ENCODE measurements around the gene NAA11.

The NAA11 gene

GRCh38 chr4:79325864-79326328 lies at the start of gene NAA11:
TSS of gene NAA11 (minus strand) at chr4:79326061. CDS start at chr4:79325877, 184 bp downstream.
- no peak for DNase-seq (ENCODE audit: low read depth)

DNA sequence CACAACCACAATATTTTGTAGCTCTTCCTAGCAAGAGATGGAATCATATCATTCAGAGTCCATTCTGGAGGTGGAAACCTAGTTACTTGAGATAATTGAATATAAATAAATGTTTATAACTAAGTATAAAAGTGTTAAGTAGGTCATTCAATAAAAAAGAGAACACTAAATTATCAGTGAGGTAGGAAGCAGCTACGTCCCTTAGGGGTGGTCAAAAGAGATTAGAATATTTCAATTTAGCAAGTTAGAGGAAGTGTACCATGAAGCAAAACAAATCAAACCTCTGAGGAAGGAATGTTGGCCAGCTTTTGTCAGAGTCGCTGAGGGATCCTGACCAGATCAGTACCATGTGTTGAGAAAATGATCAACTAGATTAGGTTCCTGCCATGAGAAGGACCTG lies 44.2 kb upstream of the NAA11 start:
- DNase-seq (ENCODE audit: low read depth) = no peak

GRCh38 chr4:79367096-79367495 lies 41.2 kb upstream of the NAA11 start:
- DNase-seq (ENCODE audit: low read depth) = no peak

DNA sequence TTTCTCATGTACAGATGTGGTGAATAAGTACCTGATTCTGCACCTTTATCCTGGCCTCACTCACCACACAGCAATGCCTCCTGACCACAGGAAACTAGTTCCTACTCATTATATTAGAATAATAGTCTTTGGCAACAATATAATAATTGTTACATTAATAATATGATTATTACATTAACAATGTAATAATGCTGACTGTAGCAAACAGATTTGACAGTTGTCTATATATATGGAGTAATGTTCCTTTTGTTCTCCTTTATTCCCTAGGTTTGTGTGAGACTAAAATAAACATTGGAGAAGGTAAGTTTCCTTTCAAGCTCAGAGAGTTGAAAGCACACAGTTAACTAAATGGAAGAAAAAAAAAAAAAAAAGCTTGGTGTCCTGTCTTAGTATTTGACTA lies 40.6 kb upstream of the NAA11 start:
- no peak for DNase-seq (ENCODE audit: low read depth)

DNA sequence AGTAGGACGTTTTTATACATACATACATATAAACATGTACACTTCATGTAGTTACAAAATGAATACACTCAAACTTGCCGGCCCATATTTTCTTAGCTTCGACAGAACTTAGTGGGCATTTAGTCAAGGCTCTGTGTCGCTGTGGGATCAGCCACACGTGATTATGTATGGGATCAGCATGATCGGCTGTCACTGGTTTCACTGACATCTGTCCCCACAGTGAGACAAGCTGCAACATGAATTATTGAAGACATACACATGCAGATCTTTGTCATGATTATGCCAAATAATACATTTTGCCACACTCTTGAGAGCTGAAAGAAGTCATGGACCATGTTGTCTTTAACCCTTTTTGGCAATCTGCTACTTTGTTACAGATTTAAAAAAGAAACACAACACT lies 38.2 kb upstream of the NAA11 start:
- no peak for DNase-seq (ENCODE audit: low read depth)

GRCh38 chr4:79362626-79363025 lies 36.8 kb upstream of the NAA11 start:
- no peak for DNase-seq (ENCODE audit: low read depth)

- no peak for DNase-seq (ENCODE audit: low read depth)
Observed at GRCh38 chr4:79360006-79360405, 34.1 kb upstream of the NAA11 start.

DNA sequence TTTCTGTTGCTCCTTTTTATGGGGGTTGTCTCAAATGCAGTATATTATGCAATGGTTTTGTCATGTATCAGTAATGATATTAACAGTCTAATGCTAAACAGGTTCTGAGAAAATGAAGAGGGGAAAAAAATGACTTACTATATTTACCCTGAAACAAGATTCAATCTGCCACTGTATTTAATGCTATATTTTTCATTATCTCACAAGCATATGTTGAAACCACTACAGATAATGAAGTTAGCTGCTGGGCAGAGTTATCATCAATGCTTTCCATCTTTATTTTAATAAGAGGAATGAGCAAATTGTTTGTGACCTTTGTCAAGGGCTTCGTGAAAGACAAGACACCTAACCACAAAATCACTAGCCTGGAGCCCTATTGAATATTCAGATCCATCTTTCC lies 32.6 kb upstream of the NAA11 start:
- no peak for DNase-seq (ENCODE audit: low read depth)

- no peak for DNase-seq (ENCODE audit: low read depth)
Observed at GRCh38 chr4:79357365-79357764, 31.5 kb upstream of the NAA11 start.

- DNase-seq (ENCODE audit: low read depth) = no peak
Observed at GRCh38 chr4:79353075-79353474, 27.2 kb upstream of the NAA11 start.

- no peak for DNase-seq (ENCODE audit: low read depth)
Observed at GRCh38 chr4:79348405-79348804, 22.5 kb upstream of the NAA11 start.

DNA sequence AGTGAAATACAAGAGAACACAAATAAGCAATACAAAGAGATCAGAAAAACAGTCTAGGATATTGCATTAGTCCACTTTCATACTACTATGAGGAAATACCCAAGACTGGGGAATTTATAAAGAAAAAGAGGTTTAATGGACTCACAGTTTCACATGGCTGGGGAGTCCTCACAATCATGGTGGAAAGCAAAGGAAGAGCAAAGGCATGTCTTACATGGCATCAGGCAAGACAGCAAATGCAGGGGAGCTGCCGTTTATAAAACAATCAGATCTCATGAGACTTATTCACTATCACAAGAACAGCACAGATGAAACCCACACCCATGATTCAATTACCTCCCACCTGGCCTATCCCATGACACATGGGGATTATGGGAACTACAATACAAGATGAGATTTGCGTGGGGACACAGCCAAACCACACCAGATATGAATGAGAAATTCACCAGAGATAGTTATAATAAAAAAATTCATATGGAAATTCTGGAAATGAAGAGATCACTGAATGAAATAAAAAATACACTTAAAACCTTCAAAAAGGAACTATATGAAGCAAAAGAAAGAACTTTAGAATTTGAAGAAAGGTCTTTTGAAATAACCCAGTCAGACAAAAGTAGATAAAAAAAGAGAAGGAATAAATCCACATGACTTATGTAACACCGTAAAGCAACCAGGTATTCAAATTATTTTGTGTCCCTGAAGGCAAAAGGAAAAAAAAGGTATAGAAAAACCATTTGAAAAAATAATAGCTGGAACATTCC lies 16.2 kb upstream of the NAA11 start:
- DNase-seq (ENCODE audit: low read depth) = no peak

DNA sequence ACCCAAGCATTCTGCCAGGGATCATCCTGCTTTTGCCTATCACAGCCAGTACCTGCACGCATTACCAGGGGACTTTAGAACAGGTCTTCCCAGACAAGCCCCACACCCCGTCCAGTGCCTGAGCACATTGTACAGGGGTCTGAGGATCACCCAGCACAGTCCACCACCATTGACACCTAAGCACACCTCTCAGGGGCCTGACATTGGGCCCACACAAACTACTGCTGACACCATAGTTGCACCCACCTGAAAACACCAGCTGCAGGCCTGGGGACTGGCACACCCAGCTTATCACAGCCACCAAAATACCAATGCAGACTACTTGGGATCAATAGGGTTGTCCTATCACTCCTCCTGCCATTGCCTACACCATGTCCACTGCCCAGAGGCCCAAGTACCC lies 14.7 kb upstream of the NAA11 start:
- no peak for DNase-seq (ENCODE audit: low read depth)

- no peak for DNase-seq (ENCODE audit: low read depth)
Observed at GRCh38 chr4:79338148-79338547, 12.3 kb upstream of the NAA11 start.

DNA sequence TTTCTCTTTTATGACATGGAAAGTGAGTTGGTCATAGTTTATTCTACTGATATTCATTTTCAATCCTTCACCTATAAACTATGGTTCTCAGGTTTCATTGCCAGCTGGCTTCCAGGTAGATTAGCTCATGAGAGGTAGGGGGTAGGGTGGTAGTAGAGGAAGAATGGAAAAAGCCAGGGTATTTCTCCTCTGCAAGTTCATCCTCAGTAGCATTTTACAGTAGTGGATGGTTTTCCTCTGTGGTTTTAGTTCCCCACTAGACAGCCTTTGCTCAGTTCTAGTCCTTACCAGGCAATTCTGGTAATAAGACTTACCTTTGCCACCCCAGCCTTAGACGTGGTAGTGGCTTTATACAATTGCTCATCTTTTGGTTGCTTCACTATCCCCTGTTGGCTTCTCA lies 8.9 kb upstream of the NAA11 start:
- DNase-seq (ENCODE audit: low read depth) = no peak

DNA sequence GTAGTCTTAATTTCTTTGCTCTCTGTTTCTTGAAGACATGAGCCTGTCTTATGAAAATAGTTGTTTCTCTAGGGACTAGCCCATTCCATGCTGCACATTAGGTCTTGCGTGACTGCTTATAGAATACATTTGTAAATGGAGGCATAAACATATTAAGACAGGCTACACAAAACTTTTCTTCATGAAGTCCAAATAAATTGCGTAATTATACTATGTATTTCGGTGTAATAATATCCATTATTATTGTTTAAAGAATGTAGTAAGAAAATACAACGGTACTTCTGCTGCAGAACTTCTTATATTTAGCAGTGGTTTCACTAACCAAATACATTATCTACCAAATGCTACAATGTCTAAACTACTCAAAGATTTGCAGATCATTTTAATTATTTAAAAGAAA lies 8.5 kb upstream of the NAA11 start:
- no peak for DNase-seq (ENCODE audit: low read depth)

DNA sequence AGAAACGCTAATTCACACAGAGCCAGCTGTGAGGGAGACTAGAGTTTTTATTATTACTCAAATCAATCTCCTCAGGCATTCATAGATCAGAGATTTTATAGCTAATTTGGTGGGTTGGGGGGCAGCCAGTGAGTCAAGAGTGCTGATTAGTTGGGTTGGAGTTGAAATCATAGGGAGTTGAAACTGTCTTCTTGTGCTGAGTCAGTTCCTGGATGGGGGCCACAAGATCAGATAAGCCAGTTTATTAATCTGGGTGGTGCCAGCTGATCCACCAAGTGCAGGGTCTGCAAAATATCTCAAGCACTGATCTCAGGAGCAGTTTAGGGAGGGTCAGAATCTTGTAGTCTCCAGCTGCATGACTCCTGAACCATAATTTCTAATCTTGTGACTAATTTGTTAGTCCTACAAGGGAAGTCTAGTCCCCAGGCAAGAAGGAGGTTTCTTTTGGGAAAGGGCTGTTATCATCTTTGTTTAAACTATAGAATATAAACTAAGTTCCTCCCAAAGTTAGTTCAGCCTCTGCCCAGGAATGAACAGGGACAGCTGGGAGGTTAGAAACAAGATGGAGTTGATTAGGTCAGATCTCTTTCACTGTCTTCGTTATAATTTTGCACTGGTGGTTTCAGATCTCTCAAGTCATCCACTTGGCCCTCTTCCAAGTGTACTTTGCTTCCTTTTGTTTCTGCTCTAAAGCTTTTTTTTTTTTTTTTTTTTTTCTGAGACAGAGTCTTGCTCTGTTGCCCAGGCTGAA lies 5.4 kb upstream of the NAA11 start:
- no peak for DNase-seq (ENCODE audit: low read depth)

DNA sequence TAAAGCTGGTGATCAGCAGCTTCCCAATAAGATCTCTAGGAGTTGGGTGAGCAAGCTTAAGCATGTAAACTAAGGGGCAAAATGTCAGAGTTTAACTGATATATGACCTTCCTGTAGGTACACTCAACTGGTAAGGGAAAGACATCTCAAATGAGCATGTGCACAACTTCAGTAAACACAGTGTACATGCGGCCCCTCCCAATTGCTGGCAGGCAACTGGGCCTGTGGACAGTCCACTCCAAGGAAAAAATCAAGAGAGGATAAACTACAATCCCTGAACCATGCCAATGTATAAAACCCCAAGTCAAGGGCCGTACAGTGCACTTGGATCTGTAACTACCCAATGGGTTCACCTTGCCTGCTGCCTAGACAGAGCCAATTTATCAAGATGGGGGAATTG lies 4.9 kb upstream of the NAA11 start:
- DNase-seq (ENCODE audit: low read depth) = no peak

GRCh38 chr4:79325436-79325835 lies 425 bp downstream of the NAA11 start:
- DNase-seq (ENCODE audit: low read depth) = no peak

DNA sequence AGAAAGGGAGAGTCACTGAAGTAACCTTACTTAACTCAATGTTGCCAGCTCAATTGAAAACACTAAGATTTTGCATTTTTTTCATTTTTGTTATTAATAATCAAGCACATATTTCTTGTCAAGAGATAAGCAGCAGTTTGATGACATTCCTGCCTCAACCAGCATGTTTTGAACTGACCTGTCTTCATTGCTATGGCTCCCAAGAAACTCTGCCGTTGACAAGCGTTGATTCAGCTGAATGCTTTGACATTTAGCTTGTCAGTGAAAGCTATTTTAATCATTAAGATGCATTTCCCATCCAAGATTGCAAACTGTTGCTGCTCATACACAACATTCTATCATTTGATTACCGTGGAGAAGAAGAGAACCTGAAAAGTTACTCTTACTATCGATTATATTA lies 5.9 kb downstream of the NAA11 start:
- DNase-seq (ENCODE audit: low read depth) = no peak

DNA sequence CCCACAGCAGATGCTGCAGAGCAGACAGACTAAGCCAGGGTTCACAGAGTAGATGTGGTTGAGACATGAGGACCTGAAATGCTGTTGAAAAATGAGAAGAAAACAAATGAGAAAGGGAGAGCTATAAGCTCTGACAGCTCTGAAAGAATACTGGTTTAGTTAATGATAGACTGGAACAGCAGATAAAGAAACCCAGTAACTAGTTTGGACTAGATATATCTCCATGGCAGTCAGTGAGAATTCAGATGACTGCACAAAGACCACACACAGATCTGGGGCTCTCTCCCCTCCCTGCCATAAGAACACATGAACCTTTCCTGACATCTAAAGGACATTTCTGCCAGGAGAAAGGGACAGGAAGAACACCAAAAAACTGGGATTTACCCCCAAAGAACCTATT lies 8.2 kb downstream of the NAA11 start:
- DNase-seq (ENCODE audit: low read depth) = no peak

DNA sequence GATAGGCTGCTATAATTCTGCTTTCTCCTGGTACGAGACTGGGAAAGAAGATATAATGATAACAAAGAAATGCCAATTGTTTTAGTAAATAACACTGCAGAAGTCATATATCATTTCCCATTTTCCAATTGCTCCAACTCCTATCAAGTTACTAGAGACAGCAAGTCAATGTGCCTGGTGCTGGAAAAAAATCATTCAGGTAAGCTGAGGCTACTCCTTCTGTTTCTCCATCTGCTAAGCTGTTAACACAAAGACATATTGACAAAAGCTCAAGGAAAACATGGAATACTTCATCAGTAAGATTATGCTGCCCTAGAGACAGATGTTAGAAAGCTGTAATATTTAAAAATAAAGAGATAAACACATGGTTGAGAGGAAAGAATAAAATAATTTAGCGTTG lies 10.0 kb downstream of the NAA11 start:
- no peak for DNase-seq (ENCODE audit: low read depth)

DNA sequence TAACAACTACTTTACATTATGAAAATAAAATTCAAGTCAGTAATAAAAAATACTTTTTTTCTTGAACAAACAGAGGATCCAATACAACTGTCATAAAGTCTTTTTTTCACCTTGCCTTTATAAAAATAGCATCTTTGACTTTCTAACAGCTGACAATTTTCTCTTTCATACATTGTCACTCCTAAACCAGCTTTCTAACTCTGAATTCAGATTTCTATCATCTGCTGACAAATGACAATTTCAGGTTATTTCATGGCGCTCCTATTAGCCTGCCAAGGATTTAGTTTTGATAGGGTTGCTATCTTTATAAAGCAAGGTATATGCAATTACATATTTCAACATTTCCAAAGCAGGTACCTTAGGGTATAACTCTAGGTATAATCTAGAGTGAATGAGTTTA lies 14.6 kb downstream of the NAA11 start:
- DNase-seq (ENCODE audit: low read depth) = no peak

DNA sequence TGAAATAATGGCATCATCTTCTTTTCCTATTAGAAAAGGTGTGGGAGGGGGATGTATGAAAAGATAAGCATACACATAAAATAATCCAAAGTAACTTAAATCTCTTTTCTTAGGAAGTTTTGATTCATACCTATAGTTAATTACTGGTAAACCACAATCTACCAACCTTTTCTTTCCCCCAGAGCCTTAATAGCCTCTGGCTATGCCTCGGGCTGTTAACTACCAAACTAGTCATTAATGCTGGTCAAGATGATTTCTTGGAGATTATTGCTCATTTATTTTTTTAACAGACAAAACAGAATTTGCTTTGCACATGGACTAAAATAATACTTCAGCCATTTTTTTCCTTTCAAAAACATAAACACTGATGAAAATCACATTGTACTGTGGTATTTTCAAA lies 16.9 kb downstream of the NAA11 start:
- DNase-seq (ENCODE audit: low read depth) = no peak
